Keratinocyte (primary cell): ENCODE measurements around the gene IFT52. TPM values are rescaled to one million over a fixed set of nuclear protein-coding genes. Genes with fewer than 3 reads are reported as not detected.

Experiments used
- DNase-seq: peaks from one replicate; pipeline ENCODE4 v3.0.0-alpha.2; 2011; ENCODE audit warnings: low read depth, missing footprints, low spot score
- FAIRE-seq: peaks from 2 replicates; lab custom pipeline; 2011; peaks lifted over from hg19 to GRCh38; lab: Jason Lieb, UNC
- H2AFZ ChIP-seq: 2 replicates; pipeline ENCODE4 v1.6.0; 2012; ENCODE audit warnings: low read length, control low read depth, inconsistent platforms; ENCODE audit not compliant: control insufficient read depth
- H3K27ac ChIP-seq: 2 replicates; pipeline ENCODE4 v1.5.1; 2011; ENCODE audit warnings: low read length; ENCODE audit not compliant: control insufficient read depth, insufficient read depth
- H3K27me3 ChIP-seq: 3 replicates; pipeline ENCODE4 v1.6.0; 2011; ENCODE audit warnings: low read length; ENCODE audit not compliant: control insufficient read depth, insufficient read depth; ENCODE audit errors: extremely low read depth
- H3K36me3 ChIP-seq, 2 experiments: 2 replicates in 1 of 2; 3 replicates in 1 of 2; pipeline ENCODE4 v1.5.1; 2011; ENCODE audit warnings: low read length in 2 of 2, mild to moderate bottlenecking in 1 of 2; ENCODE audit not compliant: control insufficient read depth in 2 of 2, insufficient read depth in 2 of 2; ENCODE audit errors: extremely low read depth in 1 of 2
- H3K4me1 ChIP-seq: 3 replicates; pipeline ENCODE4 v1.5.1; 2011; ENCODE audit warnings: low read length; ENCODE audit not compliant: control insufficient read depth, insufficient read depth; ENCODE audit errors: extremely low read depth
- H3K4me2 ChIP-seq: 3 replicates; pipeline ENCODE4 v1.6.0; 2011; ENCODE audit warnings: low read depth, low read length; ENCODE audit not compliant: control insufficient read depth, insufficient read depth; ENCODE audit errors: extremely low read depth
- H3K4me3 ChIP-seq, 3 experiments: fragments of 200-600 bp in 1 of 3; sonication (generic) in 1 of 3; 2 replicates in 2 of 3; 3 replicates in 1 of 3; pipeline ENCODE4 v1.5.1; 2011 to 2016; ENCODE audit warnings: low read length in 3 of 3, mild to moderate bottlenecking in 3 of 3, control low read depth in 2 of 3, inconsistent platforms in 1 of 3, low read depth in 1 of 3, mixed read lengths in 1 of 3, mixed run types in 1 of 3, moderate library complexity in 1 of 3; ENCODE audit not compliant: control insufficient read depth in 2 of 3, insufficient read depth in 2 of 3; ENCODE audit errors: extremely low read depth in 1 of 3
- H3K79me2 ChIP-seq: 2 replicates; pipeline ENCODE4 v1.6.0; 2012; ENCODE audit warnings: low read length; ENCODE audit not compliant: control insufficient read depth, insufficient read depth
- H3K9ac ChIP-seq: 3 replicates; pipeline ENCODE4 v1.6.0; 2011; ENCODE audit warnings: low read length; ENCODE audit not compliant: control insufficient read depth, insufficient read depth; ENCODE audit errors: extremely low read depth
- H3K9me1 ChIP-seq: 3 replicates; pipeline ENCODE4 v1.6.0; 2011; ENCODE audit warnings: low read length; ENCODE audit not compliant: control insufficient read depth, insufficient read depth; ENCODE audit errors: extremely low read depth
- H3K9me3 ChIP-seq: 2 replicates; pipeline ENCODE4 v1.5.1; 2012; ENCODE audit warnings: low read depth, low read length; ENCODE audit not compliant: control insufficient read depth
- H4K20me1 ChIP-seq: 3 replicates; pipeline ENCODE4 v1.6.0; 2011; ENCODE audit warnings: low read length; ENCODE audit not compliant: control insufficient read depth, insufficient read depth; ENCODE audit errors: extremely low read depth
- CTCF ChIP-seq, 3 experiments: IDR thresholded peaks in 1 of 3; conservative IDR thresholded peaks in 1 of 3; optimal IDR thresholded peaks in 1 of 3; 2 replicates in 2 of 3; 3 replicates in 1 of 3; pipeline versions ENCODE3 to v1.5.1; 2011; ENCODE audit warnings: low read length in 3 of 3, mild to moderate bottlenecking in 3 of 3, moderate library complexity in 2 of 3, control low read depth in 1 of 3, inconsistent platforms in 1 of 3; ENCODE audit not compliant: insufficient read depth in 2 of 3; ENCODE audit errors: extremely low read depth in 1 of 3
- EZH2 ChIP-seq: IDR thresholded peaks from one replicate; pipeline ENCODE4 v1.6.1; 2012; ENCODE audit warnings: inconsistent platforms, mild to moderate bottlenecking, low read length, moderate library complexity
- dilution Hi-C: fragments of 300-500 bp; cut with MboI; formaldehyde crosslinking; loops from one replicate; pipeline ENCODE4 v1.7.0; 2020; ENCODE audit warnings: low sequenced_read_pairs; ENCODE audit not compliant: extremely low pct_ligation_motif_present
- polyA plus RNA-seq, 5 experiments: library from polyadenylated mRNA; depleted of rRNA in 3 of 5; stranded (reverse) in 3 of 5; stranded (forward) in 1 of 5; unstranded in 1 of 5; fragments of >200 nt; gene quantifications; 1 replicate in 1 of 5; 2 replicates in 3 of 5; 3 replicates in 1 of 5; pipeline versions ENCODE4 v1.2.1 to v1.2.3, GENCODE V29; 2011 to 2012; ENCODE audit warnings: missing spikeins in 2 of 5, low read depth in 1 of 5, low replicate concordance in 1 of 5

IFT52 gene
- polyA plus RNA-seq, 1 donor (not counting 4 experiments of a cell fraction or from before 2014, with no cell fraction given) = 22.8 TPM

DNA sequence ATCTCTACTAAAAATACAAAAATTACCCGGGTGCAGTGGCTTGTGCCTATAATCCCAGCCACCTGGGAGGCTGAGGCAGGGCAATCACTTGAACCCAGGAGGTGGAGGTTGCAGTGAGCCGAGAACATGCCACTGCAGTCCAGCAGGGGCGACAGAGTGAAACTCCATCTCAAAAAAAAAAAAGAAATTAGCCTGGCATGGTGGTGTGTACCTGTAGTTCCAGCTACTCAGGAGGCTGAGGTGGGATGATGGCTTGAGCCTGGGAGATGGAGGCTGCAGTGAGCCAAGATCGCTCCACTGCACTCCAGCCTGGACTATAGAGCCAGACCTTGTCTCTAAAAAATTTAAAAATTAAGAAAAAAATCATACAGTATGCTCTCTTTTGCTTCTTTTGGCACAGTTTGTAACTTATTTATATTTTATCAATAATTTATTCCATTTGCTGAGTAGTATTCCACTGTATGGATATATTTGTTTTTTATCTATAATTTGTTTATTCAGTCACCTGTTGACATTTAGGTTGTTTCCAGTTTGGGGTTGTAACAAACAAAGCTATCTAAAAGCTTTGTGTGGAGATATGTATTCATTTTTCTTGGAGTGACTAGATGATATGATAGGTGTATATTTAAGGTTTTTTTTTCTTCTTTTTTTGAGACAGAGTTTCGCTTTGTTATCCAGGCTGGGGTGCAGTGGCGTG is 68.1 kb downstream of the IFT52 start:
- TF ChIP-seq EZH2 = no peak
- TF ChIP-seq CTCF (optimal IDR thresholded peaks at IDR 0.05 in 1 of 3, IDR thresholded peaks at IDR 0.05 in 1 of 3, conservative IDR thresholded peaks at IDR 0.05 in 1 of 3; ENCODE audit: extremely low read depth in 1 of 3, insufficient read depth in 2 of 3, low read length in 3 of 3) = no peak
- H3K79me2 ChIP-seq = no peaks in the 10 kb centered on the region
- no peak for FAIRE-seq
- no peak for DNase-seq
- dilution Hi-C loops = no loop called here
- H4K20me1 ChIP-seq = no peaks in the 10 kb centered on the region
- H3K27ac ChIP-seq = no peak overlapping the region
- H3K4me2 ChIP-seq = no peak overlapping the region
- H3K27me3 ChIP-seq = no peaks in the 10 kb centered on the region
- no peaks in the 10 kb centered on the region for H3K9me1 ChIP-seq
- no peaks in the 10 kb centered on the region for H3K36me3 ChIP-seq
- H3K4me1 ChIP-seq = peaks cover 15% of the 10 kb centered on the region
- H3K4me3 ChIP-seq = no peak overlapping the region
- H3K9me3 ChIP-seq = no peaks in the 10 kb centered on the region
- no peak overlapping the region for H3K9ac ChIP-seq
- H2AFZ ChIP-seq = no peak overlapping the region

DNA sequence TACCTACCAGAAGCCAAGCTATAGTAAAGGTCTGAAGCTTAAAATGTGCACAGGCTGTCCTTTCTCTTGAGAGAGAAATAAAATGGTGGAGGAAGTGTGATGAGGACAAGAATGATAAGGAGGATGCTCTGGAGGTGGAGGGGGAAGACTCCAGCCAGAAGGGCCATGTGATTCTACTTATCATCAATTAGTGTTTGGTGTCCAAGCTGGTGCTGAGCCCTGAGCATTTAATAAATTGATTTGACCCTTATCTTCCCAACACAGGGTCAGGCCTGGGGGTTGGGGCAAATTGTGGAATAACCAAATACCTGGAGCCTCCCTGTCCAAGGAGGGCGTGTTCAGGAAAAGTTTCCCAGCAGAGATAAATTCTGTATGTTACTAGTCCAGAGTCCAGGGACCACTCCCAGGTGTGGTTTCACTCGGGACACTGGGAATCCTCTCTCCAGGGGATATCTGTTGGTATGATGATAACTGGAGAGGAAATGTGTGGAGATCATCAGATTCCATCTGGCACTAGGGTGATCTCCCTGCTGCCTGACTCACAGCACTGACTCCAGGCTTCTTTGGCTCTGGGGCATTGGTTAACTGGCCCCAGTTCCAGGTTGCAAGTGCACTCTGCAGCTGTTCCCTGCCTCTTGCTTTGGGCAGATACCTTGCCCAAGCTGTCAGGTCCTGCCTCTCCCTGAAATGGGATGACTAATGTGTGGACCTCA is 72.4 kb downstream of the IFT52 start:
- DNase-seq (peak; percentile 85), FAIRE-seq (peak; percentile 73)
- H3K4me2 ChIP-seq = no peak overlapping the region
- H3K9me3 ChIP-seq = no peaks in the 10 kb centered on the region
- no peaks in the 10 kb centered on the region for H3K36me3 ChIP-seq
- H3K79me2 ChIP-seq = peaks cover 6% of the 10 kb centered on the region
- dilution Hi-C loops = no loop called here
- H3K27ac ChIP-seq = no peak overlapping the region
- no peak overlapping the region for H2AFZ ChIP-seq
- H4K20me1 ChIP-seq = no peaks in the 10 kb centered on the region
- TF ChIP-seq CTCF (optimal IDR thresholded peaks at IDR 0.05 in 1 of 3, IDR thresholded peaks at IDR 0.05 in 1 of 3, conservative IDR thresholded peaks at IDR 0.05 in 1 of 3; ENCODE audit: extremely low read depth in 1 of 3, insufficient read depth in 2 of 3, low read length in 3 of 3) (no peak), EZH2 (no peak)
- no peak overlapping the region for H3K4me3 ChIP-seq
- H3K4me1 ChIP-seq = peaks cover 23% of the 10 kb centered on the region
- no peaks in the 10 kb centered on the region for H3K9me1 ChIP-seq
- H3K27me3 ChIP-seq = no peaks in the 10 kb centered on the region
- H3K9ac ChIP-seq = no peak overlapping the region
